ENCODE data around the gene DNM1. TPM values are rescaled to one million over a fixed set of nuclear protein-coding genes. Genes with fewer than 3 reads are reported as not detected.

The DNM1 gene
- total RNA-seq, 6 donors from 2014 or later = 1.4 to 17.8 (median 7.9) TPM

GRCh38 chr9:128206916-128207910 lies 4.0 kb downstream of the DNM1 start:
- no peak overlapping the region for H3K4me3 ChIP-seq
- peaks cover 13 to 15% (median 14%) of the 10 kb centered on the region in 4 donors for H3K4me1 ChIP-seq
- TF ChIP-seq POLR2A (IDR thresholded peaks at IDR 0.05) (no peak), EP300 (IDR thresholded peaks at IDR 0.05) (no peak), POLR2AphosphoS5 (IDR thresholded peaks at IDR 0.05) (no peak), CTCF (IDR thresholded peaks at IDR 0.05) (no peak)
- H3K9me3 ChIP-seq = no peaks in the 10 kb centered on the region
- DNase-seq = no peak
- peaks cover 0 to 18% (median 8%) of the 10 kb centered on the region in 4 donors for H3K27me3 ChIP-seq
- no peaks in the 10 kb centered on the region for H3K36me3 ChIP-seq
- 64 to 71% methylated on average over 13 to 15 of the region's 15 CpGs for WGBS, 2 donors
- no peak overlapping the region for H3K27ac ChIP-seq
- no peak for ATAC-seq (ENCODE audit: low FRiP score in 2 of 2)

- TF ChIP-seq CTCF (IDR thresholded peaks at IDR 0.05) = no peak
- Histone ChIP-seq H3K36me3 (no peaks in the 10 kb centered on the region), H3K4me3 (no peak overlapping the region), H3K9me3 (no peaks in the 10 kb centered on the region), H3K27ac (no peak overlapping the region), H3K27me3 (peaks cover 0 to 16% (median 8%) of the 10 kb centered on the region in 4 donors), H3K4me1 (peaks cover 10 to 11% (median 10%) of the 10 kb centered on the region in 4 donors)
- WGBS, 2 donors = 79 to 87% methylated on average over 7 of the region's 7 CpGs
- ATAC-seq (ENCODE audit: low FRiP score in 2 of 2) = no peak
- no peak for DNase-seq
These were observed 5.2 kb downstream of the DNM1 start for GRCh38 chr9:128208386-128208785.

GRCh38 chr9:128208946-128209669 lies 5.9 kb downstream of the DNM1 start:
- no peak overlapping the region for H3K27ac ChIP-seq
- H3K4me3 ChIP-seq = no peak overlapping the region
- H3K4me1 ChIP-seq = peaks cover 3% of the 10 kb centered on the region in 4 donors
- no peaks in the 10 kb centered on the region for H3K9me3 ChIP-seq
- peaks cover 0 to 9% (median 4%) of the 10 kb centered on the region in 4 donors for H3K27me3 ChIP-seq
- WGBS, 2 donors = 72 to 73% methylated on average over 12 to 15 of the region's 15 CpGs
- H3K36me3 ChIP-seq = no peaks in the 10 kb centered on the region
- no peak for ATAC-seq (ENCODE audit: low FRiP score in 2 of 2)
- DNase-seq = no peak
- TF ChIP-seq POLR2A (IDR thresholded peaks at IDR 0.05) = no peak
- no peak for TF ChIP-seq EP300 (IDR thresholded peaks at IDR 0.05)

- Histone ChIP-seq H3K4me3 (no peak overlapping the region), H3K9me3 (no peaks in the 10 kb centered on the region), H3K36me3 (no peaks in the 10 kb centered on the region), H3K27ac (no peak overlapping the region), H3K4me1 (no peaks in the 10 kb centered on the region), H3K27me3 (no peaks in the 10 kb centered on the region)
- DNase-seq (no peak), ATAC-seq (ENCODE audit: low FRiP score in 2 of 2) (no peak)
- WGBS, 2 donors = 63 to 65% methylated on average over 12 of the region's 12 CpGs
- TF ChIP-seq POLR2A (IDR thresholded peaks at IDR 0.05) = no peak
- TF ChIP-seq EP300 (IDR thresholded peaks at IDR 0.05) = no peak
- no peak for TF ChIP-seq CTCF (IDR thresholded peaks at IDR 0.05)
- TF ChIP-seq POLR2AphosphoS5 (IDR thresholded peaks at IDR 0.05) = no peak
These were observed 8.2 kb downstream of the DNM1 start for GRCh38 chr9:128211186-128211980.

- 82 to 84% methylated on average over 2 of the region's 2 CpGs for WGBS, 2 donors
- Histone ChIP-seq H3K4me3 (no peak overlapping the region), H3K36me3 (no peaks in the 10 kb centered on the region), H3K4me1 (no peaks in the 10 kb centered on the region), H3K27ac (no peak overlapping the region), H3K27me3 (no peaks in the 10 kb centered on the region), H3K9me3 (no peaks in the 10 kb centered on the region)
- ATAC-seq (ENCODE audit: low FRiP score in 2 of 2) (no peak), DNase-seq (no peak)
- TF ChIP-seq EP300 (IDR thresholded peaks at IDR 0.05) = no peak
- TF ChIP-seq POLR2AphosphoS5 (IDR thresholded peaks at IDR 0.05) = no peak
- no peak for TF ChIP-seq CTCF (IDR thresholded peaks at IDR 0.05)
- no peak for TF ChIP-seq POLR2A (IDR thresholded peaks at IDR 0.05)
These were observed 8.8 kb downstream of the DNM1 start for GRCh38 chr9:128211981-128212281.
